ENCODE results near the gene SLIRP.
"Not testable (repeated sequence)": the region's sequence is repeated elsewhere in the genome, so short reads cannot be mapped to it uniquely, and the experiment has no call there.

The SLIRP gene

DNA sequence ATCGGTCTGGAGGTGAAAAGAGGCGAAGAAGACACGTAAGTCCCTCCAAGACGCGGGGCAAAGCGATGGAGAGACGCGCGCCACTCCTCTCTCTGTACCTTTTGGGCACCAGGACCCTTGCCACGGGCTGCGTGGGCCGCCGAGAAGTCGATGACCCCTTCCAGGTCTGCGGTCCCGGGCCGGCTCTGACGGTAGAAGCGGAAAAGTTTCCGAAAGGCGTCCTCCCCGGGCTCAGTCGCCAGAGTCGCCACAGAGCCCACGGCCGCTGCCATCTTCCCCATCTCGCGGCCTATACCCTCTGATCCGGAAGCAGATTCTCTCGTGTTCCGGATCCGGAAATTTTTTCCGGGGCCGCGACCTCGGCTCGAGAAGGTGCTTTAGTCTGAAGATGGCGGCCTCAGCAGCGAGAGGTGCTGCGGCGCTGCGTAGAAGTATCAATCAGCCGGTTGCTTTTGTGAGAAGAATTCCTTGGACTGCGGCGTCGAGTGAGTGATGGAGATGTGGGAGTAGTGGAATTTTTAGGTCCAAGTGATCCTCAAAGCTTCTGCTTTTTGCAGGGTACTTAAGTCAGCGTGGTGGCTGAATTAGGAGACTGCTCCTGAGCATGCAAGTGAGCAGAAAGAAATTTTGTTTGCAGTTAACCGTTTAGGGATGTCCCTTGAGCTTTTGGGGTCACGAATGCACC, at the start of gene SLIRP, which contains the start of gene ALKBH1:
Gene SLIRP (plus strand): TSS at position 380 of the 685 bp plus-strand sequence. CDS start 9 bp downstream, at position 389.
Gene ALKBH1 (minus strand): TSS at position 300 of the 685 bp plus-strand sequence. CDS start 19 bp downstream, at position 281.
- in situ Hi-C loops (cut with MboI; ENCODE audit: low sequenced_read_pairs): no loop called here

GRCh38 chr14:77659831-77660230, 48.1 kb upstream of the SLIRP start:
- in situ Hi-C loops (cut with MboI; ENCODE audit: low sequenced_read_pairs): no loop called here

- in situ Hi-C loops (cut with MboI; ENCODE audit: low sequenced_read_pairs): no loop called here
Observed at GRCh38 chr14:77660754-77661153, 47.1 kb upstream of the SLIRP start.

GRCh38 chr14:77661562-77661961, 46.3 kb upstream of the SLIRP start:
- in situ Hi-C loops (cut with MboI; ENCODE audit: low sequenced_read_pairs): not testable (repeated sequence)

DNA sequence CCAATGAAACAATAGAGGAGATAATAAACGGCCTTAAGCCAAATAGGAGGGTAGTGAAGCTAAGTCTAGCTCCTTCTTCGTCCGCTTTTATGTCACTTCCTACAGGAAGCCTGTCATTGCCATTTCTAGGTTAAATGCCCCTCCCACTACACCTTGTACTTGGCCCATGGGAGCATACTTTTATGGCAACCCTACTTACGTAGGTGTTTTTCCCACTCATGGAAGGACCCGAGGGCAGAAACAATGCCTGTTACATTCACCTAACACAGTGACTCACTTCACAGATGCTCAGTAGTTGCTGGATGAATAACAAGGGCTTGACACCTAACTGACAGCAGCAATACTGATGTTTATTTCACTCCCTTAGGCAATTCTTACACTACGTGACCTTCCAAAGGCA, 44.6 kb upstream of the SLIRP start:
- in situ Hi-C loops (cut with MboI; ENCODE audit: low sequenced_read_pairs): no loop called here

DNA sequence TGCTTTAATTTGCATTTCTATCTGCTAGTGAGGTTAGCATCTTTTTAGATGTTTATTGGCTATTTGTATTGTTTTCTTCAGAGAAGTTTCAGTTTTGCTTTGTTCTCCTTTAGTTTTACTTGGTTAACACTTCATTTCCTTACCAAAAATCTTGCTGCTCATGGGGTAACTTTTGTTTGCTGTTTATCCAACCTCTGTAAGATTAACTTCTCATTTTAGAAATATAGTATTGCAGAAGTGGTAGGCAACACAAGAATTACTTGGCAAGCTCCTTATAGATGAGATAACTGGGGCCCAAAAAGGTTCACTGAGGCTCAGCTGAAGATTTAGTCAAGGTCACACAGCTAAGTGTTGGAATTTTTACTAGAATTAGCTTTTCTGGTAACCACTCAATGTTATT, 40.6 kb upstream of the SLIRP start:
- in situ Hi-C loops (cut with MboI; ENCODE audit: low sequenced_read_pairs): no loop called here

DNA sequence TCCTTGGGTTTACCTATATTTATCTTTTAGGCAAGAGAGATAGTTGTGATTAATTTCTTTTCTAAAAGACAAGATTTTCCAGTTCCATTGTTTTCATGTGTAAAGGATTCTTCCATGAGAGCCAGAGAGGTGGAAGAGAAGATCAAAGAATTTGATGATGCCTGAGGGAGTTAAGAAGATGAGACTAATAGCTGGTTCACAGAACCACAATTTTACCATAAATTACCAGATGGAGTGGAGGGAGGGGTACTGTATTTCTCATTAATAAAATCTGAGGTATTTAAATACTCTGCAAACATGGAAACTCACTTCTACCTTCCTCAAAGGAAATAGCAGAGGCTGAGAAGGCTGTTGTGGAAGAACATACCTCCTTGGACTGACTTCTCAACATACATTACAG, 34.7 kb upstream of the SLIRP start:
- in situ Hi-C loops (cut with MboI; ENCODE audit: low sequenced_read_pairs): no loop called here

DNA sequence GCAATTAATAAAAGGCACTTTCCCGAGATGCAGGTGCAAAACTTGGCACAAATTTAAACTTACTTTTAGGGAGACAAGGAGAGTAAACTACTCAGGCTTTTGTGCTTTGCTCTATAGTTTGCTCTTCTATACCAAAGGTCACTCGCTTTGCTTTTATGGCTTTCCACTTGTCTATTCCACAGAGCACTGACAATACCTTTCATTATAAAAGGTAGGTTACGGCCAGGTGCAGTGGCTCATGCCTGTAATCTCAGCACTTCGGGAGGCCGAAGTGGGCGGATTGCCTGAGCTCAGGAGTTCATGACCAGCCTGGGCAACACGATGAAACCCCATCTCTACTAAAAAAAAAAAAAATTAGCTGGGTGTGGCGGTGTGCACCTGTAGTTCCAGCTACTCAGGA, 33.0 kb upstream of the SLIRP start:
- in situ Hi-C loops (cut with MboI; ENCODE audit: low sequenced_read_pairs): no loop called here

DNA sequence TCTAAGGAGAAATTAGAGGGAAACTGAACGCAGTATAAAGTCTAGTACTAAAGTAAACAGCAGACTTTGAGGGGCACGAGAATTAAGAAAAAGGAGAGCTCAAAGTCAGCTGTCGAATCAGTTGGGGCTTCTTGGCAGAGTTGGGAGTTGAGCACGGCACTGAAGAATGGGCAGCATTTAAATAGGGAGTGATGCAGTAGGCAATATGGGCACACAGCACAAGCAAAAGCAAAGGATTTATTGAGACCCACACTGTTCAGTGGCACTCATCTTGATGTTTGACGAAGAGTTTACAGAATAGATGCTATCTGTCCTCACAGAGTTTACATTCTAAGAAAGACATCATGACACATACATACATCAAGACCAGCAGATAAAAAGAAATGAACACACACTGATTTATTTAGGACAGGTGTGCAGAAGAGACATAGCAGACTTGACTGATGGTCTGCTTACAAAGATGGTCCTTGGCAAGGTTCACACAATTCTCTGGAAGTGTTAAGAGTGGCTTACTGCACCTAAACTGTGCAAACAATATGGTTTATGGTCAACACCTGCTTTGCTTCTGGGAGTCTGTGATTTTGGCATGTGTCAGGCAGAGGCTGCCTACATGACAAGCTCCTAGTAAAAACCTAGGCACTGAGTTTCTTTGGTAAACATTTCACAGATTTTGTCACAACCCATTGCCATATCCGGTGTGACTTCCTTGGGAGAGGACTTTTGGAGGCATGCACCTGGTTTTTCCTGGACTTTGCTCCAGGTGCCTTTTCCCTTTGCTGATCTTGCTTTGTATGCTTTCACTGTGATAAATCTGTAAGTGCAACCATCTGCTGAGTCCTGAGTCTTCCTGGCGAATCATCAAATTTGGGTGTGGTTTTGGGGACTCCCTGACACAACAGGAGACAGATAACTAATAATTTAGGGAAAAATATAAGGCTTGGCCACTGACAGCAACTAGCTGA, 26.4 kb upstream of the SLIRP start:
- in situ Hi-C loops (cut with MboI; ENCODE audit: low sequenced_read_pairs): no loop called here

GRCh38 chr14:77682158-77682553, 25.7 kb upstream of the SLIRP start:
- in situ Hi-C loops (cut with MboI; ENCODE audit: low sequenced_read_pairs): no loop called here

- in situ Hi-C loops (cut with MboI; ENCODE audit: low sequenced_read_pairs): no loop called here
Observed at GRCh38 chr14:77691259-77691658, 16.6 kb upstream of the SLIRP start.

DNA sequence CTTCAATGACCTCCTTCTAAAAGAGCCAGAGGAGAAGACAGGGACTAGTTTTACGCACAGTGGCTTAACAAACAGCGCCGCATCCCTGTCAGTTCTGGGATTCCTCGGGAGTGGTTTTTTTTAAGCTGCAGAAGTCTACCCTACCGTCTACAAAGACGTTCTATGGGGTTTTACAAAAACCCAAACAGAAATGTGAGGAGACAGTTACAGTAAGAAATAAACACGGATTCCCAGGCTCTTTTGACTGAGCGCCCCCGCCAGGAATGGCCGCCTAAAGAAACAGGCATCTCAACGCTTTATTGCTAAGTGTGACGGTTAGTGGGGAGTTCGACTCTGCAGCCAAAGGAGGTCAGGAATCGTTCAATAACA, 564 bp upstream of the SLIRP start:
- in situ Hi-C loops (cut with MboI; ENCODE audit: low sequenced_read_pairs): no loop called here

GRCh38 chr14:77708749-77709148, 846 bp downstream of the SLIRP start:
- in situ Hi-C loops (cut with MboI; ENCODE audit: low sequenced_read_pairs): no loop called here

GRCh38 chr14:77709412-77709811, 1.5 kb downstream of the SLIRP start:
- in situ Hi-C loops (cut with MboI; ENCODE audit: low sequenced_read_pairs): no loop called here

GRCh38 chr14:77710364-77710763, 2.5 kb downstream of the SLIRP start:
- in situ Hi-C loops (cut with MboI; ENCODE audit: low sequenced_read_pairs): no loop called here

- in situ Hi-C loops (cut with MboI; ENCODE audit: low sequenced_read_pairs): no loop called here
Observed at GRCh38 chr14:77714926-77715325, 7.0 kb downstream of the SLIRP start.

DNA sequence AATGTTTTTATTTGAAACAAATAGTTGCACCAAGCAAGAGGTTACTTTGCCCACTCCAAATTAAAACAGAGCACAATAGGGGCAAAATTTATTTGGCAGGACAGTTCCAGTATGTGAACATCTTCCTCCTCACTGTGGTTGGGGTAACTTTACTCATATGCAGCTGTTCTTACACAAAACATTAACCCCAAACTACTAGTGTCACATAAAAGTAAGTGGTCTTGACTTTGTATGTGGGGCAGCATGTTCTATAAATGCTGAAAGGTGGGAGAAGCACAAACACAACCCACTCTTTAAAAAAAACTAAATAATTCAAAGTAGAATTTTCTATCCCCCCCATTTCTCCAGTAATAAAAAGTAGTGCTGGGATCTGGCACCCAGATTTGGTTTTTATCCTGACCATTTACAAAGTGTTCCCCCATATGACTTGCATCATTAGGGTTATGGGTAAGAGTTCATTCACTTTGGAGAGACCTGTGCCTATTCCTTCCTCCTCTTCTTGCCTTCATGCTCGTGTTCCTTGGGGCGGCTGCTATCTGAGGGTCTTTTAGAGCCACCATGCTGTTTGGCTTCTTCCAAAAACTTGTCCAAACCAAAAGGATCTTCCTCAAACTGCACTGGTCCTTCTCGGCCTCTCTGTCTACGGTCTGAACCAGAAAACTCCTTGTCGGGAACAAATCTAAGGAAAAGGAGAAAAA, 9.9 kb downstream of the SLIRP start:
- in situ Hi-C loops (cut with MboI; ENCODE audit: low sequenced_read_pairs): no loop called here

DNA sequence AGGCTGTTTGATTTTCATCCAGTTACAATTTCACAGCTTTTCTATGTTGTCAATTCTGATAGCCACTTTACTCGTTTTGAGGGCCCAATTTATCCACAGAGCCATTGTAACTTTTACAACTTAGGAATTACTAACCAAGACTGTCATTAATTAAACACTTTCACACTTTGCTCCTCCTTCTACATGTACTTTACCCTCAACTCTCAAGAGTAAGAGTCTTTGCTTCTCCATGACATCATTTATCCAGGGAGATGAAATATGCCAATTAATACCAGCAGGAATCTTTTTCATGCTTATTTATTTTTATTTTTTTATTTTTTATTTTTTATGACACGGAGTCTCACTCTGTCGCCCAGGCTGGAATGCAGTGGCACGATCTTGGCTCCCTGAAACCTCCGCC, 13.5 kb downstream of the SLIRP start:
- in situ Hi-C loops (cut with MboI; ENCODE audit: low sequenced_read_pairs): no loop called here

GRCh38 chr14:77722301-77722700, 14.4 kb downstream of the SLIRP start:
- in situ Hi-C loops (cut with MboI; ENCODE audit: low sequenced_read_pairs): no loop called here

- in situ Hi-C loops (cut with MboI; ENCODE audit: low sequenced_read_pairs): no loop called here
Observed at GRCh38 chr14:77730976-77731497, 23.1 kb downstream of the SLIRP start.

DNA sequence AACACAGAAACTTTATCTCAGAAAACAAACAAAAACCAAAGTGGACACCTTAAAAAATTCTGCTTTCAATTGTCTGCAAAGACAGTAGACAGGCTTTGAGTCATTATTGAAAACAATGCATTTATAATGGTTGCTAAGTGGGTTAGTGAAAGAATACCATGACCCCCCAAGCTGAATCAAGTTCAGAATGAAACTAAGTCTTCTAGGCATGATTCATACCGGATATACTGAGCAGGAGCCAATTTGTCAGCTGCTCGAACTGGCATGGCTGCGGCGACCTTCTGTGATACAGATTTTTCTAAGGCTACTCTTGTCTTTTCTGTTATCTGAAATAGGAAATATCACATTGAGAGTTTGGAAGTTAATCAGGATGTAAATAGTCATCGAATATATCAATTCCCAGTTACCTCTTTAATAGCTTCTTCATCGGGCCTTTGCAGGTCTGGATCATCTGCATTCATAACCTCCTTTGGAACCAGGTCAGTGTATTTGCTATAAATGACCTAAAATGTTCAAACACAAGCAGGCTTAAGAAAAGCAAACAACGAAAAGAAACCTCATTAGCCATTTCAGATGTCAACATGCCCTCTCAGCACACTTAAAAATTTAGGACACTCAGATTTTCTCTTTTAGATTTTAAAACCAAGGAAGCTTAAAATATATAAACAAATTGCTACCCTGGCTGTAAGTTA, 30.8 kb downstream of the SLIRP start:
- in situ Hi-C loops (cut with MboI; ENCODE audit: low sequenced_read_pairs): no loop called here
